Suprapubic skin (tissue), 4 donors: ENCODE data around the gene ENPP5. TPM values are rescaled to one million over a fixed set of nuclear protein-coding genes. Genes with fewer than 3 reads are reported as not detected.

Experiments used
- DNase-seq, 2 donors: peaks; one replicate each; pipeline ENCODE4 v3.0.0-alpha.2; 2019; ENCODE audit warnings: low spot score in 2 of 2
- H3K27ac ChIP-seq: fragments of 200-600 bp; sonication (generic); one replicate; pipeline ENCODE4 v1.5.1; 2019
- H3K27me3 ChIP-seq: fragments of 200-600 bp; sonication (generic); one replicate; pipeline ENCODE4 v1.5.1; 2019
- H3K36me3 ChIP-seq: fragments of 200-600 bp; sonication (generic); one replicate; pipeline ENCODE4 v1.5.1; 2019
- H3K4me1 ChIP-seq: fragments of 200-600 bp; sonication (generic); one replicate; pipeline ENCODE4 v1.5.1; 2019
- H3K4me3 ChIP-seq: fragments of 200-600 bp; sonication (generic); one replicate; pipeline ENCODE4 v1.5.1; 2019; ENCODE audit warnings: mild to moderate bottlenecking
- H3K9me3 ChIP-seq: fragments of 200-600 bp; sonication (generic); one replicate; pipeline ENCODE4 v1.5.1; 2019
- EP300 ChIP-seq: sonication (generic); formaldehyde crosslinking; IDR thresholded peaks from one replicate; pipeline ENCODE4 v1.6.1; 2017; ENCODE audit warnings: antibody characterized with exemption
- POLR2A ChIP-seq, 2 donors: fragments of 450-650 bp; IDR thresholded peaks; one replicate each; pipeline ENCODE4 v1.6.1; 2017; ENCODE audit warnings: antibody characterized with exemption in 2 of 2, mild to moderate bottlenecking in 2 of 2, moderate library complexity in 2 of 2
- POLR2AphosphoS5 ChIP-seq, 3 donors: sonication (generic); formaldehyde crosslinking; IDR thresholded peaks; one replicate each; pipeline ENCODE4 v1.6.1; 2017; ENCODE audit warnings: antibody characterized with exemption in 3 of 3
- WGBS: methylation state at CpG from one replicate; pipeline ENCODE4 v1.1.5; 2018; 5-methylcytosine and 5-hydroxymethylcytosine counted together
- total RNA-seq, 4 donors: library from RNA; depleted of rRNA; stranded (reverse); fragments of >200 nt; gene quantifications; one replicate each; pipeline ENCODE4 v1.1.0, GENCODE V29; 2016
- TF ChIP-seq, protein P1 (sequence below), 2 donors: fragments of 200-600 bp in 1 of 2; fragments of 450-650 bp in 1 of 2; sonication (generic) in 1 of 2; IDR thresholded peaks; one replicate each; pipeline ENCODE4 v1.5.1; 2016 to 2019; ENCODE audit warnings: antibody characterized with exemption in 2 of 2, mild to moderate bottlenecking in 1 of 2, moderate library complexity in 1 of 2

Gene ENPP5
- total RNA-seq, 4 donors from 2014 or later: 0.98 to 4.5 (median 3.1) TPM

DNA sequence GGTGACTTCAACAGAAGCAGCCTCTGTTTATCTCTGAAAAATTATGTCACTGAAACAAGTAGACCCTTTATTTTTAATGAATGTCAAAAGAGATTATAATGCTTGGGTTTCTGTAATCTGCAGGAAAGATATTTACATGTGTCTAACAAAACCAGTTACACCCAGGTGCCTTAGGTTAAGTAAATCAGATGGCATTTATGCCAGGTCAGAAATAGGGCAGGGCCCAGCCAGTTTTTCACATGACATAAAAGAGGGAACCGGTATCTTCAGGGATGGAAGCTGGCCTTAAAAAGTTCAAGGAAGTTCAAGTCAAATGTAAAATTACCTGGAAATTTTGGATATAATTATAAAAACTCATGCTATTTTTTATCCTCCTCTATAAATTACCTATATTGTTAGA is 55.1 kb downstream of the ENPP5 start:
- TF ChIP-seq POLR2AphosphoS5 (IDR thresholded peaks at IDR 0.05): no peak
- H3K27me3 ChIP-seq: no peaks in the 10 kb centered on the region
- WGBS: 59% methylated on average over 1 of the region's 1 CpG

DNA sequence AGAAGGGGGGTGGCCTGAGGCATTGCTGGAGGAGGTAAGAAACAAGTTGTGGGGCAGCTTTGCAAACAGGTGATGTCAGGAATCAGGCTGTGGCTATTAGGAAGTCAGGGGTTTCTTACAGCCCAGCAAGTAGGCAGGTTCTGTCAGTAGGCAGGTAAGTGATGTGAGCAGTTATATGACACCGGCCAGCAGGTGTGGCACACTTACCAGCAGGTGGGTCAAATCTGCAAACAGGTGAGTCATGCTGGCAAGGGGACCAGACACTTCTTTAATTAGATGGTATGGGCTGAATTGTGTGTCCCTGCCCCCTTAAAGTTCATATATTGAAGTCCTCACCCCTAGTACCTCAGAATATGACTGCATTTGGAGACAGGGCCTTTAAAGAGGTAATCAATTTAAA is 57.4 kb downstream of the ENPP5 start:
- Histone ChIP-seq H3K36me3 (no peaks in the 10 kb centered on the region), H3K27me3 (no peaks in the 10 kb centered on the region), H3K27ac (no peak overlapping the region), H3K4me1 (no peaks in the 10 kb centered on the region), H3K9me3 (no peaks in the 10 kb centered on the region), H3K4me3 (no peak overlapping the region)
- TF ChIP-seq POLR2AphosphoS5 (IDR thresholded peaks at IDR 0.05): no peak
- TF ChIP-seq, protein P1, sequence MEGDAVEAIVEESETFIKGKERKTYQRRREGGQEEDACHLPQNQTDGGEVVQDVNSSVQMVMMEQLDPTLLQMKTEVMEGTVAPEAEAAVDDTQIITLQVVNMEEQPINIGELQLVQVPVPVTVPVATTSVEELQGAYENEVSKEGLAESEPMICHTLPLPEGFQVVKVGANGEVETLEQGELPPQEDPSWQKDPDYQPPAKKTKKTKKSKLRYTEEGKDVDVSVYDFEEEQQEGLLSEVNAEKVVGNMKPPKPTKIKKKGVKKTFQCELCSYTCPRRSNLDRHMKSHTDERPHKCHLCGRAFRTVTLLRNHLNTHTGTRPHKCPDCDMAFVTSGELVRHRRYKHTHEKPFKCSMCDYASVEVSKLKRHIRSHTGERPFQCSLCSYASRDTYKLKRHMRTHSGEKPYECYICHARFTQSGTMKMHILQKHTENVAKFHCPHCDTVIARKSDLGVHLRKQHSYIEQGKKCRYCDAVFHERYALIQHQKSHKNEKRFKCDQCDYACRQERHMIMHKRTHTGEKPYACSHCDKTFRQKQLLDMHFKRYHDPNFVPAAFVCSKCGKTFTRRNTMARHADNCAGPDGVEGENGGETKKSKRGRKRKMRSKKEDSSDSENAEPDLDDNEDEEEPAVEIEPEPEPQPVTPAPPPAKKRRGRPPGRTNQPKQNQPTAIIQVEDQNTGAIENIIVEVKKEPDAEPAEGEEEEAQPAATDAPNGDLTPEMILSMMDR (IDR thresholded peaks at IDR 0.05): no peak
- no peak for TF ChIP-seq POLR2A (IDR thresholded peaks at IDR 0.05)
- TF ChIP-seq EP300: no peak
- DNase-seq: no peak
- 67% methylated on average over 1 of the region's 1 CpG for WGBS

More for the DNA sequence above, 55.1 kb downstream of the ENPP5 start:
- no peaks in the 10 kb centered on the region for H3K36me3 ChIP-seq
- no peak overlapping the region for H3K4me3 ChIP-seq
- no peak for DNase-seq
- H3K27ac ChIP-seq: no peak overlapping the region
- H3K4me1 ChIP-seq: no peaks in the 10 kb centered on the region
- H3K9me3 ChIP-seq: no peaks in the 10 kb centered on the region

Other genes with a start within 250 kb of the ENPP5 start
- 1 to 10 TPM in 3 of 4 donors, under 1 TPM in 1; 0.45 to 2.6 (median 1.6) TPM for gene CLIC5, start 155.1 kb downstream of the ENPP5 start, total RNA-seq
- 10 to 100 TPM in 1 of 4 donors, 1 to 10 TPM in 3; 2.2 to 11.0 (median 5.4) TPM for gene ENPP4, start 41.0 kb downstream of the ENPP5 start, total RNA-seq